Activated CD8-positive, alpha-beta memory T cell treated with anti-CD3 and anti-CD28 coated beads, Interleukin-2, amount 50 U/mL, for 1 hour (primary cell): ENCODE measurements around the gene DNMT3B.
A peak's percentile ranks its signal among the peaks of the same experiment; 100 is the strongest.
"Not testable (repeated sequence)": the region's sequence is repeated elsewhere in the genome, so short reads cannot be mapped to it uniquely, and the experiment has no call there.

ENCODE experiments used
- DNase-seq: peaks from one replicate; pipeline ENCODE4 v3.0.0-alpha.2; 2020; ENCODE audit errors: extremely low read depth

The DNMT3B gene

GRCh38 chr20:32790751-32791057, 28.5 kb downstream of the DNMT3B start:
- no peak for DNase-seq

DNA sequence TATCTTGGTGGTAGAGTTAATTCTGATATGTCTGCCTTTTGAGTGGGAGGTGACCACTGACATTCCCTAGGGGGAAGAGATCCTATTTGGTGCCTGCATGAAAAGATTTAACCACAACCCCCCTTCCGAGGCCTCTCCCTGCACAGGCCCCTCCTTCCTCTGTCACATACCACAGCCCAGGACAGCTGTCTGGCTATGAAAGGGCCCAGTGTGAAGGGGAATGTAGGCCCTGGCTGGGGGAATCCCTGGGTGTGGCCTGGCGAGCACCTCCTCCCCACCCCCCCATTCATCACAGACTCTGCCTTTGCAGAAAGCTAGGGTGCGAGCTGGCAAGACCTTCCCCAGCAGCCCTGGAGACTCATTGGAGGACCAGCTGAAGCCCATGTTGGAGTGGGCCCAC, 30.1 kb downstream of the DNMT3B start:
- peak; percentile 5 for DNase-seq

GRCh38 chr20:32792731-32793458, 30.7 kb downstream of the DNMT3B start:
- DNase-seq: no peak

- no peak for DNase-seq
Measured at GRCh38 chr20:32796383-32796948, 34.3 kb downstream of the DNMT3B start.

DNA sequence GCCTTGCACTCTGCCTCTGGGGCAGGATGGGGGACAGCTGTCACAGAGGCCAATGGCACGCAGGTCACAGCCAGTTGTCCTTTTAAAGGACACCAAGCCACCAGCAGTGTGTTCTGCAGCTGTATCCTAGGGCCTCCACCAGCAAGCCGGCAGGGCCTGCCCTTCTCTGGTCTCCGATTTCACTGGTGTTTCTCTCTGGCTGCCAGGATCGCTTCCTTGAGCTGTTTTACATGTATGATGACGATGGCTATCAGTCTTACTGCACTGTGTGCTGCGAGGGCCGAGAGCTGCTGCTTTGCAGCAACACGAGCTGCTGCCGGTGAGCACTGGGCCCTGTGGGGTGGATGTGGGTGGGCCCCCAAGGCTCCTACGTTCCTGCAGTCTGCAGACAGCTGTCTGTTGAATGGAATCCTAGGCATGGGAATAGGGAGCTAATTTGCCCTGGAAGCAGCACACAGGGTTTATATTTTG, 34.8 kb downstream of the DNMT3B start:
- DNase-seq: no peak

GRCh38 chr20:32797571-32797970, 35.4 kb downstream of the DNMT3B start:
- not testable (repeated sequence) for DNase-seq

DNA sequence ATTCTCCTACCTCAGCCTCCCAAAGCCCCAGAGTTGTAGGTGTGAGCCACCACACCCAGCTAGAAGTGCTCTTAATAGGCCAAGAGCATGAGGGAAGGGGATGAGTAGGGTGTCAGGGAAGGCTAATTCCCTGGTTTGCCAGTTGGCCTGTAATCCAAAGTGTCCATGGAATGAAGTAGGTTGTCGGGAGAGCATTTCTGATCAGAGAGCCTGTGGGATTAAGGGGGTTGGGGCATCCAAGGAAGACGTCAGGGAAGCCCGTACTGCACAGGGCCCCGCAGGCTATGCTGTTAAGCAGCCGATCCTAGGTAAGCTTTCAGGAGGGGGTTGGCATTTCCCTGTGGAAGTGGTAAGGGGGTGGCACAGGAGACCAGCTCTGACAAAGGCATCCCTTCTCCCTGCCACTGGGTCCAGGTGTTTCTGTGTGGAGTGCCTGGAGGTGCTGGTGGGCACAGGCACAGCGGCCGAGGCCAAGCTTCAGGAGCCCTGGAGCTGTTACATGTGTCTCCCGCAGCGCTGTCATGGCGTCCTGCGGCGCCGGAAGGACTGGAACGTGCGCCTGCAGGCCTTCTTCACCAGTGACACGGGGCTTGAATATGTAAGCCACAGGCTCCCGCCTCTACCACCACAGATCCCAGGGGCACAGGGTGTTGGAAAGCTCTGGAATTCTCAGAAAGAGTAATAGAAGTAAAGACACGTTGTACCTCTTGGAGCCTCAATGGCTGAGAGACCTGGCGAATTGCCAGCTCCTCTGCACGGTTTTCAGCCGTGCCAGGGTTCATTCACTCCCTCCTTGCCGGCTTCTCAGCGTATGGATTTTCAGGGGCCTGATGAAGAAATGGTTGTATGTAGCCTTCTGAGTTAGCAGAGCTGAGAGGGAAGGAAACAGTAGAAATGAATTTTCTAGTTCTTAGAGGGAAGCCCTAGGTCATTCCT, 36.1 kb downstream of the DNMT3B start:
- no peak for DNase-seq

DNA sequence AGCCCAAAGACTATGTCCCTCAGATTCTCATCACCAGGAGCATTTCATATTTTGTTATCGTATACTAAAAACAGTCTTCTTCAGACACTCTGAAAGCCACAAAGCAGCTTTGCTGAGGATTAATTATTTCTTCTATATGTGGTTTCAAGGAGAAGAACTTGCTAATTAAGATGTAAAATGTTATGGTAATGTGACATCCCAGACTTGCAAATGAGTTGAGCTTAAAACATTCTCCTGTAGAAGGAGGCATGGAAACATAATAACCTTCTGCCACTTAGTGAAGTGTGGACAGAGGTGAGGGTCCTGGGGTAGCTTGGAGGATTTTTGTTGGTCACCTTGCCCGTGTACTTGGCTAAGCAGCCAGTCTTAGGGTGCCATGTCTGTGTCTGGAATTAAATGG, 40.9 kb downstream of the DNMT3B start:
- no peak for DNase-seq

DNA sequence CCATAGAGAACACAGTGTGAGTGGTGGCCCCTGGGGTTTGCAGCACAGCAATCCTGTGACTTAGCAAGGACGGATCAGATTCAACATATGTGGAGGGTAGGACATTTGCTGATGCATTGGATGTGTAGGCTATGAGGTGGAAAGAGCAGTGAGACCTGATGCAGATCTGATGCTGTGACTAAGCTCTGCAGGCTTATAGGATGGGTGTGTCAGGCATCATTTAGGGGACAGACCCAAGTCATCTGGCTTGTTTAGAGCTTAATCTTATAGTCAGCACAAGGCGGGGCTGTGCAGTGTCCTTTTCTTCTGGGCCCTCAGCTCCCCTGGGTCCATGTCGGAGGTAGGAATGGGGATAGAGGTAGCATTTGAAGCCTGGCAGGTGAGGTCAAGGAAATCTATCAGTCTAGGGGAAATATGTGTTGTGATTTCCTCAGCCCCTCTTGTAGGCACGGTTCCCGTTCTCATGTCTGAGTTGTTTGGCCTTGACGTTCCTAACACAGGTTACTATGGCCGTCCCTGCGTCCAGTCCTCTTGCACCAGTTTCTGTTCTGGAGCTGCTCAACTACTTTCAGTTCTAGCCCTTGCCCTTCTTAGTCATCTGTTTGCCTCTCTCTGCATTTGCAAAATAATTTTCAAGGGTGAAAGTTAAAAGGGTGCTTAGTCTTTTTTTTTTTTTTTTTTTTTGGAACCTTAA, 42.0 kb downstream of the DNMT3B start:
- no peak for DNase-seq

- no peak for DNase-seq
Measured at GRCh38 chr20:32804817-32805216, 42.6 kb downstream of the DNMT3B start.

DNA sequence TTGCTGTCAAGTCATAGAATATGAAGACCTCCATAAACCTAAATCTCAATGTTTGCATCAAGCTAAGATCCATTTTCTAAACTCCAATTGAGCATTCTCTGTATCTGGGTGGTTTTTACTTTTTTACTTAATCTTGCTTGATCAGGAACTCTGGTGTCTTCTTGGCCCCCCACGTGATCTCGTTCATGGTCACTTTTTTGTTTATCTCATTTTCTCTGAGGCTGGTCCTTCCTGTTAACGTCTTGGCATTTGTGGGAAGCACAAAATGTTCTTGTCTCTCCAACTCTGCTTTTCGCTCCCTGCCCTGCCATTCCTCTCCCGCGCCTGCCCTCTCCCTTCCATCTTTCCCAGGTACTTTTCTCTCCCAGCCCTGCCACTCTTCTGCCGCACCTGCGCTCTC, 43.5 kb downstream of the DNMT3B start:
- DNase-seq: no peak

DNA sequence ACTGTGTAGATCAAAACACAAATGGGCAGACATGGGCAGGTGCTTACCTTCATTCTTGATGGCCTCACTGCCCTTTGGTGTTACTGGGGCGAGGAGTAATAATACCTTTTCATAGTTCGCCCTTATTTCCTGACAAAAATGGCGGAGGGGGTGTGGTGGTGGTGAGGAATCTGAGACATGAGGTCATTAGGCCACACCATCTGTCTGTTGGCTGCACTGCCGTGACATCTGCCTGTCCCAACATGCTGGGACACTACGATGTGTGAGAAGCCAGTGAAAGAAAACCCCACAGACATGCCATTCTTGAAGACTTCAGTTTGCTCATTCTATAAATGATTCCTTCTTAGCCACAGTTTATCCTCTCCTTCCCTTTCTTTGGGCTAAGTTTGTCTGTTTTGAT, 44.2 kb downstream of the DNMT3B start:
- no peak for DNase-seq

DNA sequence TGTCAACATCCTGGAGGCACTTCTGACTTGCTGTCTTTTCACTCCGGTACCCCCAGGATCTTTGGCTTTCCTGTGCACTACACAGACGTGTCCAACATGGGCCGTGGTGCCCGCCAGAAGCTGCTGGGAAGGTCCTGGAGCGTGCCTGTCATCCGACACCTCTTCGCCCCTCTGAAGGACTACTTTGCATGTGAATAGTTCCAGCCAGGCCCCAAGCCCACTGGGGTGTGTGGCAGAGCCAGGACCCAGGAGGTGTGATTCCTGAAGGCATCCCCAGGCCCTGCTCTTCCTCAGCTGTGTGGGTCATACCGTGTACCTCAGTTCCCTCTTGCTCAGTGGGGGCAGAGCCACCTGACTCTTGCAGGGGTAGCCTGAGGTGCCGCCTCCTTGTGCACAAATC, 45.5 kb downstream of the DNMT3B start:
- DNase-seq: no peak

- no peak for DNase-seq
Measured at GRCh38 chr20:32808438-32808837, 46.3 kb downstream of the DNMT3B start.

DNA sequence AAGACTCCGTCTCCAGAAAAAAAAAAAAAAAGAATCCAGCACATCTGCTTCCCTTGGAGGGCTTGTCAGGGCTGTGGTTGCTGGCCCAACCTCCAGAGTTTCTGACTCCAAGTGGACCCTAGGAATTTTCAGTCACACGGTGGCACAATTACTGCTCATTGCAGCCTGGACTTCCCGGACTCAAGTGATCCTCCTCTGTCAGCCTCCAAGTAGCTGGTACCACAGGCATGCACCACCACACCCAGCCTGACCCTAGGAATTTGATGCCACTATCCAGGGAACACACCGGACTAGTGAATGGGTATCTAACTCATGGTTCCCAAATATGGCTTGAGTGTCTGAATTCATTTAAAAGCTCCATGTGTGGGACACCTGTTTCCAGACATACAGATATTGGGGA, 47.7 kb downstream of the DNMT3B start:
- no peak for DNase-seq

DNA sequence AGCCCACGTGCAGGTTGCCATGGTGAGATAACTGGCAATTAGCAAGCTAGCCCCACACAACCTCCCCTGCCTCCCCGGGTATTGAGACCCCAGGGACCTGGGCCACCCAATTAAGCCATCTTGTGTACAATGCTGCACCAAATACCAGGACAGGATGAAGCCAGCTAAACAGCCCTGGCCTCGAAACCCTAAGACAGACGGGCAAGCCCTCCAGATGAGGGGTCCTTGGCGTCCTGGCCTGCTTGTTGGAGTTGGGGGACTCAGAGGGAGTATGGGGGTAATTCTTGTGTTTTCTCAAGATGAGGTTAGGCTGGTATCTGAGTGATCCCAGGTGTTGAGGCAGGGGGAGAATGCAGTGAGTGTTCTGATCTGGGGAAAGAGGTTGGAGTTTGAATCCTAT, 48.8 kb downstream of the DNMT3B start:
- no peak for DNase-seq

DNA sequence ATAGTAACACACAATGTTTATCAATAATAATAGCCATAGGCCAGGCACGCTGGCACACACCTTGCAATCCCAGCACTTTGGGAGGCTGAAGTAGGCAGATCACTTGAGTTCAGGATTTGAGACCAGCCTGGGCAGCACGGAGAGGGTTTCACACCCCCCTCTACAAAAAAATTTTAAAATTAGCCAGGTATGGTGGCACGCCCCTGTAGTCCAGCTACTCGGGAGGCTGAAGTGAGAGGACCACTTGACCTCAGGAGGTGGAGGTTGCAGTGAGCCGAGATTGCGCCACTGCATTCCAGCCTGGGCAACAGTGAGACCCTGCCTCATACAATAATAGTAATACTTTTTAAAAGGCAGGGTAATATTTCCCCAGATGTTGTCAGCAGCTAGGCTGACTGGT, 49.7 kb downstream of the DNMT3B start:
- no peak for DNase-seq

GRCh38 chr20:32819992-32820697, 58.0 kb downstream of the DNMT3B start:
- peak; percentile 26 for DNase-seq

DNA sequence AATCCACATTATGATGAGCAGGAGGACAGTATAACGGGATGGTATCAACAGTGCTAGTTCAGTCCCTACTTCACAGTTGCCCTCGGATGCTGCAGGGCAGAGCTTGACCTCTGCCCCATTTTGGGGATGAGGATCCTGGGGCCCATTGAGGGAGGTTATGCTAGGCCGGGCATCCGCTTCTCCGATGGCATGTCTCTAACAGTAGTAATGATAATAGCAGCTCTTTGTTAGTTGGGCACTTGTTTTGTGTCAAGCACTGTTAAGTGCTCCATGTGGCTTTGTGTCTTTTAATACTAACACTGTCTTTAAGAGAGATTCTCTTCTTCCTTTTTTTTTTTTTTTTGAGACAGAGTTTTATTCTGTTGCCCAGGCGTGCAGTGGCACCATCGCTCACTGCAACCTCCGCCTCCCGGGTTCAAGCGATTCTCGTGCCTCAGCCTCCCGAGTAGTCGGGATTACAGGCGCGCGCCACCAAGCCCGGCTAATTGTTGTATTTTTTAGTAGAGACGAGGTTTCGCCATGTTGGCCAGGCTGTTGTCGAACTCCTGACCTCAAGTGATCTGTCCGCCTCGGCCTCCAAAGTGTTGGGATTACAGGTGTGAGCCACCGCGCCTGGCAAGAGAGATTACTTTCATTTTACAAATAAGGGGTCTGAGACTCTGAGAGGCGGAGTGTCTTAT, 58.7 kb downstream of the DNMT3B start:
- no peak for DNase-seq

- DNase-seq: no peak
Measured at GRCh38 chr20:32822225-32822624, 60.0 kb downstream of the DNMT3B start.

GRCh38 chr20:32823078-32823477, 60.9 kb downstream of the DNMT3B start:
- DNase-seq: no peak
